HG03159 (cell line): ENCODE measurements around the gene SBK3.
"Not testable (repeated sequence)": the region's sequence is repeated elsewhere in the genome, so short reads cannot be mapped to it uniquely, and the experiment has no call there.

Experiments
- ATAC-seq: cut with Tn5 transposase; IDR thresholded peaks from one replicate; pipeline ENCODE4 v1.9.1; 2021; ENCODE audit warnings: mild to moderate bottlenecking, moderate library complexity; ENCODE audit not compliant: unreplicated experiment

Gene SBK3

GRCh38 chr19:55542292-55542855 is 3.0 kb downstream of the SBK3 start:
- no peak for ATAC-seq

- no peak for ATAC-seq
These were observed 4.3 kb downstream of the SBK3 start for GRCh38 chr19:55541091-55541490.

- ATAC-seq: no peak
These were observed 4.7 kb downstream of the SBK3 start for GRCh38 chr19:55540619-55541018.

GRCh38 chr19:55539090-55539984 is 6.0 kb downstream of the SBK3 start:
- no peak for ATAC-seq

- ATAC-seq: no peak
These were observed 7.2 kb downstream of the SBK3 start for GRCh38 chr19:55538132-55538531.

GRCh38 chr19:55537741-55538111 is 7.6 kb downstream of the SBK3 start:
- ATAC-seq: no peak

GRCh38 chr19:55536951-55537740 is 8.2 kb downstream of the SBK3 start, which contains the start of gene SBK2:
Gene SBK2, minus strand, starts transcription at chr19:55537133. Its CDS starts 839 bp downstream, at chr19:55536294.
- ATAC-seq: no peak

- no peak for ATAC-seq
These were observed 9.0 kb downstream of the SBK3 start for GRCh38 chr19:55536366-55536765.

GRCh38 chr19:55535965-55536350 is 9.4 kb downstream of the SBK3 start:
- ATAC-seq: no peak

GRCh38 chr19:55535173-55535964 is 10.0 kb downstream of the SBK3 start:
- no peak for ATAC-seq

- ATAC-seq: not testable (repeated sequence)
These were observed 11.1 kb downstream of the SBK3 start for GRCh38 chr19:55534280-55534679.

- no peak for ATAC-seq
These were observed 14.3 kb downstream of the SBK3 start for GRCh38 chr19:55530996-55531395.

GRCh38 chr19:55529636-55530234 is 15.6 kb downstream of the SBK3 start:
- ATAC-seq: no peak

- no peak for ATAC-seq
These were observed 17.1 kb downstream of the SBK3 start for GRCh38 chr19:55528030-55528803.

- ATAC-seq: no peak
These were observed 17.9 kb downstream of the SBK3 start for GRCh38 chr19:55527197-55528029.

- no peak for ATAC-seq
These were observed 18.8 kb downstream of the SBK3 start for GRCh38 chr19:55526216-55527196.

GRCh38 chr19:55525289-55526101 is 19.8 kb downstream of the SBK3 start:
- ATAC-seq: no peak
